SK-N-SH (cell line): ENCODE measurements around the gene HYAL3.

Source experiments
- CTCF ChIP-seq: fragments of 200-600 bp; sonication (generic); IDR thresholded peaks from 2 replicates; pipeline ENCODE4 v1.6.1; 2017; ENCODE audit warnings: antibody characterized with exemption, mild to moderate bottlenecking, moderate library complexity
- EZH2phosphoT487 ChIP-seq: fragments of 200-600 bp; sonication (generic); IDR thresholded peaks from 2 replicates; pipeline ENCODE4 v1.6.1; 2017; ENCODE audit warnings: low read depth, mixed run types, mild to moderate bottlenecking, antibody characterized with exemption, moderate library complexity, borderline replicate concordance
- FOSL2 ChIP-seq: IDR thresholded peaks from 2 replicates; pipeline ENCODE4 v1.4.0; 2012; ENCODE audit warnings: low read depth, mild to moderate bottlenecking, moderate library complexity, borderline replicate concordance
- MAX ChIP-seq: IDR thresholded peaks from 2 replicates; pipeline ENCODE4 v1.4.0; 2012; ENCODE audit warnings: low read depth
- RCOR1 ChIP-seq: fragments of 150-350 bp; IDR thresholded peaks from 2 replicates; pipeline ENCODE4 v1.6.1; 2017; ENCODE audit warnings: antibody characterized with exemption, low read length
- REST ChIP-seq: IDR thresholded peaks from 2 replicates; pipeline ENCODE4 v1.6.1; 2012; ENCODE audit warnings: mild to moderate bottlenecking, low read depth, low read length, moderate library complexity
- TEAD4 ChIP-seq: IDR thresholded peaks from 2 replicates; pipeline ENCODE4 v1.4.0; 2012; ENCODE audit warnings: mild to moderate bottlenecking, borderline replicate concordance; ENCODE audit not compliant: insufficient read depth
- USF2 ChIP-seq: fragments of 150-350 bp; IDR thresholded peaks from 2 replicates; pipeline ENCODE4 v1.6.1; 2017; ENCODE audit warnings: antibody characterized with exemption, low read length, low read depth, borderline replicate concordance

GRCh38 chr3:50318615-50319014 lies 19.4 kb upstream of the HYAL3 start:
- TF ChIP-seq REST (no peak), CTCF (no peak), MAX (no peak), EZH2phosphoT487 (no peak), USF2 (no peak), TEAD4 (no peak), FOSL2 (no peak), RCOR1 (no peak)
